AG09309 (cell line): ENCODE measurements around the gene ADGRB3.

ENCODE experiments used
- DNase-seq: peaks from one replicate; pipeline ENCODE4 v3.0.0-alpha.2; 2010; ENCODE audit warnings: low read depth
- H3K4me3 ChIP-seq: 2 replicates; pipeline ENCODE4 v1.5.1; 2011; ENCODE audit warnings: mild to moderate bottlenecking, low read depth, low read length, moderate library complexity; ENCODE audit not compliant: control insufficient read depth
- TF ChIP-seq, protein P1 (sequence below): IDR thresholded peaks from 2 replicates; pipeline ENCODE4 v1.5.1; 2011; ENCODE audit warnings: mild to moderate bottlenecking, low read depth, low read length, inconsistent platforms; ENCODE audit not compliant: insufficient read depth, control insufficient read depth; ENCODE audit errors: missing control alignments

Gene ADGRB3

DNA sequence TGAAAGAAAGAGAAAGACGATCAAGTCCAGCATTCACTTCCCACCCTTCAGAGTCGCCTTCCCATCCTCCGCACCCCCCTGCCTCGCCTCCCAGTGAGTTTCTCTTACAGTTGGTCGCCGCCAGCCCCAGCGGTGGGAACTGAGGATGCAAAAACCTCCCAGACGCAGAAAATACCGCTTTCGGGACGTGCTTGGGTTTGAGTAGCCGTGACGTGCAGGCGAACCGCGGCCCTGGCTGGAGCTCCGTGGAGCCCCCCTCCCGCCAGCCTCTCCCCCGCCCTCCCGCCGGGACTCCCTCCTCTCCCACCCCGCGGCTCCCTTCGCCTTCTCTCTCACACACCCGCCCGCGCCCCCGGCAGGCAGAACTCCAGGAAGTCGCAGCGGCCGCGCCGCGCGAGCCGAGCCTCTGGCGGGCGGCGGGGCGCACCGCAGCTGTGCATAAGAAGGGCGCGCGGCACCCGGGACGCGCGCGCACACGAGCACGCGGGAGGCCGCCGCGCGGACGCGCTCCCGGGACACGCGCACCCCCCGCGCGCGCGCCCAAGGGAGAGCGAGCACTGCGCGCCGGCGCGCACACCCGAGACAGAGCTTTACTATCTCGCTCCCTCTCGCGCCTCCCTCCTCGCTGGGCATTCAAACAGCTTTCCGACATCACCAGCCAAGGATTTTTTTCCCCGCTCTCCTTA, at the start of gene ADGRB3:
TSS of gene ADGRB3 (plus strand) at position 557 of the 686 bp plus-strand sequence. CDS start 3,394 bp downstream, outside the sequence.
- DNase-seq: no peak
- TF ChIP-seq, protein P1, sequence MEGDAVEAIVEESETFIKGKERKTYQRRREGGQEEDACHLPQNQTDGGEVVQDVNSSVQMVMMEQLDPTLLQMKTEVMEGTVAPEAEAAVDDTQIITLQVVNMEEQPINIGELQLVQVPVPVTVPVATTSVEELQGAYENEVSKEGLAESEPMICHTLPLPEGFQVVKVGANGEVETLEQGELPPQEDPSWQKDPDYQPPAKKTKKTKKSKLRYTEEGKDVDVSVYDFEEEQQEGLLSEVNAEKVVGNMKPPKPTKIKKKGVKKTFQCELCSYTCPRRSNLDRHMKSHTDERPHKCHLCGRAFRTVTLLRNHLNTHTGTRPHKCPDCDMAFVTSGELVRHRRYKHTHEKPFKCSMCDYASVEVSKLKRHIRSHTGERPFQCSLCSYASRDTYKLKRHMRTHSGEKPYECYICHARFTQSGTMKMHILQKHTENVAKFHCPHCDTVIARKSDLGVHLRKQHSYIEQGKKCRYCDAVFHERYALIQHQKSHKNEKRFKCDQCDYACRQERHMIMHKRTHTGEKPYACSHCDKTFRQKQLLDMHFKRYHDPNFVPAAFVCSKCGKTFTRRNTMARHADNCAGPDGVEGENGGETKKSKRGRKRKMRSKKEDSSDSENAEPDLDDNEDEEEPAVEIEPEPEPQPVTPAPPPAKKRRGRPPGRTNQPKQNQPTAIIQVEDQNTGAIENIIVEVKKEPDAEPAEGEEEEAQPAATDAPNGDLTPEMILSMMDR: no peak
- H3K4me3 ChIP-seq: peak within 1 kb of the TSS; percentile 66

DNA sequence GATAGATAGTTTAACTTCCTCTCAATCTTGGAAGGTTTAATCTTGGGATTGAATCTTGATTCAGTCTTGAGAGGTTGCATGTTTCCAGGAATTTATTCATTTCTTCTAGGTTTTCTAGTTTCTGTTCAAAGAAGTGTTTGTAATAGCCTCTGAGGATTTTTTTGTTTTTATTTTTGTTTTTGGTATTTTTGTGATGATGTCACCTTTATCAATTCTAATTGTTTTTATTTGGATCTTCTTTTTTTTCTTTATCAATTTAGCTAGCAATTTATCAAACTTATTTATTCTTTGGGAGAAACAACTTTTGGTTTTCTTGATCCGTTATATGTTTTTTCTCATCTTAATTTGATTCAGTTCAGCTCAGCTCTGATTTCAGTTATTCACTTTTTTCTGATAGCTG, 41.5 kb upstream of the ADGRB3 start:
- DNase-seq: no peak
- H3K4me3 ChIP-seq: no peak overlapping the region
- TF ChIP-seq, protein P1: no peak

DNA sequence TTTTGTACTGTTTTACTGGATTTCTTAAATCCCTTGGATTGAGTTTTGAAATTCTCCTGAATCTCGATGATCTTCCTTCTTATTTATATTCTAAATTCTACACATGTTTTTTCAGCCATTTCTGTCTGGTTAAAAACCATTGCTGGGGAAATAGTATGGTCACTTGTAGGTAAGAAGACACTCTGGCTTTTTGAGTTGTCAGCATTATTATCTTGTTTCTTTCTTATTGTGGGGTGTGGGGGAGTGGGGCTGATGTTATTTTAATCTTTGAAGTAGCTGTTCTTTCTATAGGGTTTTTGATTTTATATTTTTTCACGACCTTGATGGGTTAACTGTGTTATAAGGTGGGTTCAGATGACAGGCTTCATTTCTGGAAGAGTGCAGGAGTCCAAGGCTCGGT, 37.4 kb upstream of the ADGRB3 start:
- H3K4me3 ChIP-seq: no peak overlapping the region
- no peak for DNase-seq
- TF ChIP-seq, protein P1: no peak

DNA sequence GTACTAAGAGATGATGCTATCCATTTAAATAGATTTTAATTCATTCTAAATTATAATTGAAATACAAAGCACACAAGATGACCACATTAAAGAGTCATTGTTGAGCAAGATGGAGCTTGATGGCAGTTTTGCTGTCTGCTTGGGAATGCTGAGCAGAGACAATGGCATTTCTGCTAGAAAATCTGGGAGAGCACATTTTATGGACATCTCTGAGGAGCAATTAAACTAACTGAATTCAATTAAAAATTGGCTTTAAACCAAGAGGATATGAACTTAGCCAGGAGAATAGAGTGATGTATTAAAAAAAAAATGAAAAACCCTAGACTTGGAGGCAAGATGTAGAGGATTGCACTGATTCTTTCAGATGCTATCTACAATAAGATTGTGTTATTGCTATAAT, 19.1 kb upstream of the ADGRB3 start:
- H3K4me3 ChIP-seq: no peak overlapping the region
- TF ChIP-seq, protein P1: no peak
- DNase-seq: no peak

DNA sequence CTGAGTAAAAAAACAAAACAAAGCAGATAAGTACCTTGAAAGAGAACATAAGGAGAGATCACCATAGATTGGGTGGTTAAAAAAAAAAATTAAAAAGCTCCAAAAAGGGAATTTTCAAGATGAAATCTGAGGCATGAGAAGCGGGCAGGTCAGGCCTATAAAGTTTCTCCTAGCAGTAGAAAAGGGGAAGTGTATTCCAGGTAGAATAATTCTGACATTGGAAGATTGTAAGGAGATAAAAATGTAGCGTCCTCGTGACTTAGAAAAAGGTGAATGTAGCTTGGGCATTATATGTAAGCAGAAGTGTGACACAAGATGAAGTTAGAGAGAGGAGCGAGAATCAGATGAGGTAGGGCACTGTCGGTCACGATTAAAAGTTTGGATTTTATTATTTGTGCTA, 9.1 kb upstream of the ADGRB3 start:
- H3K4me3 ChIP-seq: no peak overlapping the region
- TF ChIP-seq, protein P1: no peak
- no peak for DNase-seq

- H3K4me3 ChIP-seq: no peak overlapping the region
- no peak for DNase-seq
- TF ChIP-seq, protein P1: no peak
Observed at GRCh38 chr6:68628161-68628560, 6.9 kb upstream of the ADGRB3 start.
